ENCODE results near the gene COL4A2. TPM values are rescaled to one million over a fixed set of nuclear protein-coding genes. Genes with fewer than 3 reads are reported as not detected.

Gene COL4A2
- polyA plus RNA-seq (ENCODE audit: insufficient read length in 12 of 12): 100 to 1,000 TPM; 347 to 994 (median 444) TPM
- long read RNA-seq, donor 1, full-length matches to known transcripts: 137 of 232 reads
- long read RNA-seq, donor 1, partial matches to known transcripts: 80 of 232 reads
- long read RNA-seq, donor 1, other reads (novel, unspliced or antisense): 15 of 232 reads
- long read RNA-seq, donor 2, full-length matches to known transcripts: 125 of 187 reads
- long read RNA-seq, donor 2, partial matches to known transcripts: 62 of 187 reads
- long read RNA-seq, donor 2, other reads (novel, unspliced or antisense): 0 of 187 reads
- long read RNA-seq, donor 3, full-length matches to known transcripts: 83 of 144 reads
- long read RNA-seq, donor 3, partial matches to known transcripts: 61 of 144 reads
- long read RNA-seq, donor 3, other reads (novel, unspliced or antisense): 0 of 144 reads
- long read RNA-seq, donor 4, full-length matches to known transcripts: 61 of 113 reads
- long read RNA-seq, donor 4, partial matches to known transcripts: 52 of 113 reads
- long read RNA-seq, donor 4, other reads (novel, unspliced or antisense): 0 of 113 reads
- long read RNA-seq, donor 5, full-length matches to known transcripts: 122 of 305 reads
- long read RNA-seq, donor 5, partial matches to known transcripts: 183 of 305 reads
- long read RNA-seq, donor 5, other reads (novel, unspliced or antisense): 0 of 305 reads
- long read RNA-seq, donor 6, full-length matches to known transcripts: 82 of 160 reads
- long read RNA-seq, donor 6, partial matches to known transcripts: 78 of 160 reads
- long read RNA-seq, donor 6, other reads (novel, unspliced or antisense): 0 of 160 reads
- long read RNA-seq, donor 7, full-length matches to known transcripts: 66 of 110 reads
- long read RNA-seq, donor 7, partial matches to known transcripts: 44 of 110 reads
- long read RNA-seq, donor 7, other reads (novel, unspliced or antisense): 0 of 110 reads
- long read RNA-seq, donor 8, full-length matches to known transcripts: 142 of 314 reads
- long read RNA-seq, donor 8, partial matches to known transcripts: 172 of 314 reads
- long read RNA-seq, donor 8, other reads (novel, unspliced or antisense): 0 of 314 reads
- long read RNA-seq, donor 9, full-length matches to known transcripts: 103 of 164 reads
- long read RNA-seq, donor 9, partial matches to known transcripts: 61 of 164 reads
- long read RNA-seq, donor 9, other reads (novel, unspliced or antisense): 0 of 164 reads
- long read RNA-seq, donor 10, full-length matches to known transcripts: 127 of 313 reads
- long read RNA-seq, donor 10, partial matches to known transcripts: 186 of 313 reads
- long read RNA-seq, donor 10, other reads (novel, unspliced or antisense): 0 of 313 reads
- long read RNA-seq, donor 11, full-length matches to known transcripts: 154 of 319 reads
- long read RNA-seq, donor 11, partial matches to known transcripts: 165 of 319 reads
- long read RNA-seq, donor 11, other reads (novel, unspliced or antisense): 0 of 319 reads

DNA sequence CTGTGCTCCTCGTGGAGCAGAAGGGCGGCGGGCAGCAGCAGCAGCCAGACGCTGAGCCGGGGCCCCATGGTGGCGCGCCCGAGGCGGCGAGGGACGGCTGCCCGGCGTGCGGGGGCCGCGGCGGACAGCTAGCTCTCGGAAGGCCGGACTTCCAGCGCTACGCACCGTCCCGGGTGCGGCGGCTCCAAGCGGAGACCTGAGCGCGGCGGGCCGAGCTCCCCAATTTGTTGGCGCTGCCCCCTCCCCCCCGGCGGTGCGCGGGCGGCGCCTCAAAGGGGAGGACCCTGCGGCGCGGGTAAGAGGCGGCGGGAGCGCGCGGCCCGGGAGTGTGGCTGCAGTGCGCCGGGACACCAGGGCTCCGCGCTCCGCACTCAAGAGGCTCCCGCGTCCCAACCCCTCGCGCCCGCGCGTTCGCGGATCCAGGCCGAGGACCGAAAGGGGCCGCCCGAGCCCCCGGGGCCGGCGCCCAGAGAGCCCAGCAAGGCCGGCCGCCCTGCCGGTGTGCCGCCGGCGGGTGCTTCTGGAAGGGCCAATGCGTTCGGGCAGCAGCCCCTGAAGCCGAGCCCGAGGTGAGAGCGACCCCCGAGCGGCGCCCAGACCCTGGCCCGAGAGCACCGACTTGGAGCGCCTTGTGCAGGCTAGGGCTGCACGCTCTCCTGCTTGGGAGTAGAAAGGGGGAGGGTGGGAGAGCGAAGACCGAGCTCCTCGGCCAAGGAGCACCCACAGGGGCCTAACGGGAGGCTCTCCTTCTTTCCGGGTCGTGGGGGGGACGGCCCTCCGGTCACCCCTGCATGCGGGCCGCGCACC lies at the start of gene COL4A2, which contains the start of gene COL4A1:
Gene COL4A2 (plus strand): TSS at position 325 of the 807 bp plus-strand sequence. CDS start 620 bp downstream, outside the sequence.
Gene COL4A1 (minus strand): TSS at position 198 of the 807 bp plus-strand sequence. CDS start 130 bp downstream, at position 68.
- DNase-seq: peak; percentile 75

DNA sequence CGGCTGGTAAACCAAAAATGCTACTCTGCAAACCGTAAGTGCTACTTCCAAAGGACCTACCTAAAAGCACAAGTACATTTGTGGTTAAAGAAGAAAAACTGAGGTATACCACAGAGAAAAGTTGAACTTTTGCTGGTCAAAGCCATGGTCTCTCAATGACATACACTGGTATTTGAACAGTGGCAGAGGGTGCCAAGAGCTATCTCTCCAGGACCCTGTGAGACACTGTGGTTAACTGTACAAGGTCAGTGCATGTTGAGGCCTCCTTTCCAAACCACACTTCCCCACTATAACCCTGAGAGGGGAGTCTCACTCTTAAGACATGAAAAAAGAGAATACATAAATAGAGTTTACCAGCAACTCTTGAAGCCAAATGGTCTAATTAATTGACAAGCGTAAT lies 49.7 kb upstream of the COL4A2 start:
- no peak for DNase-seq

DNA sequence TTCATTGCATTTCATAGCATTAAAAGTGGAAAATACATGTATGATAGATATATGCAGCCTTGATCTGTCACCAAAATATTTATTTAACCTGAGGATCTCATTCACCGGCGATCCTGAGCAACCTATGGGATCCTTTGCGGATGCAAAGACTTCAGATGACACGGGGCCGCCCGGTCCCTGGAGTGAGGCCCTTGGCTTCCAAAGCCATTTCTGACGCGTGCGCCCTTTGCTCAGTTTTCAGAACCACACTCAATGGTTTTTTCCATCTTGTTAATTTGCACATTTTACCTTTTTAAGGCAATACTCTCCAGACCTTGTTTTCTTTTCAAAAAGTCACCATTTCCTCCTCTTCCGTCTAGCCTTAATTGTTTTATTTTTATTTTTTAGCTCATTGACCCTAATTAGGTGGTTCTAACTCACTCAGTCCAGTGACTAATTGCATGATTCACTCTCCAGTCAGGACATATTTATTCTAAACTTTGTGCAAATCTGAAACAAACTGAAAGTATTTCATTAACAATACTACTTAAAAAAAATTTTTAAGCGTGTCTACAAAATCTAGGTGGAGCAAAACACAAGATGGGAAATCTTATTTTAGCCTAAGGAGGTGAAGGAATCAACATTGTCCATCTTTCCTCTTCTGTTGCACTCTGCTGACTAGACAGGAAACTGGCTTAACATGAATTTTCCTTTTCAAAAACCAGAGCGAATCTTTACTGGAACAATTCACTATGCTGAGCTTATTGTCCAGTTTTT lies 48.0 kb upstream of the COL4A2 start:
- no peak for DNase-seq

DNA sequence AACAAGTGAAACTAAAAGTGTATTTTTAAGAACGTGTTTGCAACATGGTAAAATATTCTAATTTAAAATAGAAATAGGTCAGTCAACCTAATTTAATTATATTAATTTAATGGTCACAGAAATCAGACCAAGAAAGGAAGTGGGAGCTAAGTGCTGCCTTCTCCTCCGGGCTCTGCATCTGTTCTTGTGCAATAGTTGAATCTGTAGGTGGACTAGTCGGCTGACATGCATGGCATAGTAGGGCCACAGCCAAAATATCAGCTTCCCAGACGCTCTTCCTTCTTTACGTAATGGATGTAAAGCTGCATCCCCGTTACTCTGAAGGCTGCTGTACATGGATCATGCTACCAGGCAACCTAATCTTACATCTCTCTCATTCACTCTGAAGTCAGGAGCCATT lies 47.4 kb upstream of the COL4A2 start:
- DNase-seq: no peak

DNA sequence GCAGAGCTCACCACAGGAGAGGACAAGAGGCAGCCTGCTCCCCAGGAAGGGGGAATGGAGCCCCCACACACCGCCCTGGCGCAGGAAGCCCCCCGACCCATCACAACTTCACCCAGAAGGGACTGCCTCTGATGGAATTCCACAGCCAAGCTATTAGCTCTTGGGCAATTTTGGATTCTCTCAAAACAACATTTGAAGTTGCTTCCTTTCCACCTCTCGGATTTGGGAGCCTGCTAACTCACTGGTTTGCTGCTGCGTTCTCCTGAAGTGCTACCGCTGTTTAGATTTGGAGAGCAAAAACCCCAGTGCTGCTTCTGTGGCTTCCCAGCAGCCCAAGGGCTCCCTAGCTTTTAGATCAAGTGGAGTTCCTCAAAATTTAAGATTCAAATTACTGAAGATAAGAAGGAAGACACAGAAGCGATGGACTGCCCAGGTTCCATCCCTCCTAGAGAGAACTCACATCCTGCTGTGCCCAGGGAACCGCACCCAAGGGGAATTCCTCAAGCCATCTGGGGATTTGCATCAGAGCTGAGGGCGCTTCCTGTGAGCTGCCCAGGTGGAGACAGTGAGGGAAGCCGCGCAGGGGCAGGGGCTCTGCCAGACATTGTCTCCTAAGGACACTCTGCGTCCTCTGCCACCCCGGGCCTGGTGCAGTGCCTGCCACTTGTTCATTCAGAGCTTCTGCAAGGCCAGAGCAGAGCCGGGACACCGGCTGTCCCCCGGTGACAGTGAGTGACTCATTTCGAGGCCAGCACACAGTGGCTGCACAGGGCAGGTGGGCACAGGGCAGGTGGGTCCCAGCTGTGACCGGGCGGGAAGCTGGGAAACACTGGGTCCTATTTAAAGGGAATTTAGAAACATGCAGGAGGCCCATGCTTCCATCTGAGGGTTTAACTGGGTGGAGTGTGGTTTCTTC lies 45.7 kb upstream of the COL4A2 start:
- DNase-seq: no peak

DNA sequence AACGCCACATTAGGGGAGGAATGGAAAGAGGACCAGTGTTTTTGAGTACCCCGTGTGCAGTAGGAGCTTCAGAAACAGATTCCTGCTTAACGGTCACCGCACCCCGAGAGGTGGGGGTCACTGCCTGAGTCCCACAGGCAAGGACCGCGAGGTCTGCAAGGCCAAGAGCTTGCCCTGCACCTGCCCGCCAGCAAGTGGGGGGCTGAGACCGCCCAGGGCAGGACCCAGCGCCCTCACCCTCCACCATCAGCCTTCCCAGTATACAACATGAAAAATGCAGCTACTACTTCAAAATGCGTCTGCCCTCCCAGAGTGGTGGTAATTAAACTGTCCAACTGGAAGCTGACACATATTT lies 45.0 kb upstream of the COL4A2 start:
- DNase-seq: no peak

DNA sequence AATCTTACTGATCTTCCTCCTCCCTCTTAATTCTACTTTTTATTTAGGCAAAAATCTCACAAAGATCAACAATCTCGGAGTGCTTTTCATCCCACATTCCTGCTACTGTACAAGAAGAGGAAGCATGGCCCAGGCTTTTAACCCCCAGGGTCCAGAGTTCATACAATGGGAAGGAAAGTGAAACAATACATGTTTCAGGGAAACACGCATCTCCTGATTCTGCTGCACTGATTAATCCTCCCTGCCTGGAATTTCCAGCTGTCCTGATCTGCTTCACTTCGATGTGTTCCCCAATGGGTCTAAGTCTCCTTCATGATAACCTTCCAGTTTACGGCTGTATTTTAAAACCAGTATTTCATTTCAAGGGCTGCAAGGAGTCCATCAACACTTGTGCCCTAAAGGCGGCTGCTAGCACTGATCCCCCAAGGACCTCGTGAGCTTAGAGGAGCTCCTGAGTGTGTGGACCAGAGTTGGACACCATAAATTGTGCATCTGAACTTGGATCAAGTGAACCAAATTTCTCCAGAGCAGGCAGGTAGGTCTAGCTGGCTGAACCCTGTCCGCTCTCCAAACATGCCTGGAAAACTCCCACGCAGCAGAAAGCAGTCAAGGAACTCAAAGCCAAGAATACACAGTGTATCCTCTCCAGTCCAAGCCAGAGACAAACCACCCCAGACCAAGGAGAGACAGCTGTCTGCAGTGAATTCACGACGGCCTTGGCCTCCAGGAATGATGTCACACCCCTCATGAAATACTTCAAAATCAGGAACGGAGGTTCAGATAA lies 44.4 kb upstream of the COL4A2 start:
- DNase-seq: peak; percentile 66

DNA sequence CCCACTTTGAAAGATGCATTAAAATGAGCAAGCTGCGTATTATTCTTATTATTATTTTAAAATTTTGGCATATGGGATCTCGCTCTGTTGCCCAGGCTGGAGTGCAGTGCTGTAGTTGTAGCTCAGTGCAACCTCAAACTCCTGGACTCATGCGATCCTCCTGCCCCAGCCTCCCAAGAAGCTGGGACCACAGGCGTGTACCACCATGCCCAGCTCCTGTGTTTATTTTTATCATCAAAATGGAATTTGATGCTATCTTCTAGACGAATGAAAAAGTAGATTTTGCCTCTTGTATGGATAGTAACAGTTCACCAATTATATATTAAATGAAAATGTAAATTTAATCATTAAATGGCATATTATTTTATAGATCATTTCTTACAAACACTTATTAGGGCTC lies 43.7 kb upstream of the COL4A2 start:
- no peak for DNase-seq

DNA sequence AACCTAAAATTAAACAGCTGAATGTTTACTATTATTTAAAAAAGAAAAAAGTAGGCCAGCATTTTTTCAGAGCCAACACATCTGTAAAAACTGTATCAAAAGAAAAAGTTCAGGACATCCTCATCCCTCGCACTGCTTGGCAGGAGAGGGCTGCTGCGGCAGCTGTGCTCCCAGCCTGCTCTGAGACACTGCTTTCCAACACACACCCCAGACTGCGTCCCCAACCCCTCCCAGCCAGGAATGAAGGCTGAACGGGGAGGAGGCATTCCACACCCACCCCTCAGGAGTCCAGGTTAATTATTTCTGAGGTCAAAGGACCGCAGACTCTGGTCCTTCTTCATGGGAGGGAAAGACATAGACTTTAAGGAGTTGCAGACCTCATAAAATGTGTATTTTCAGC lies 43.2 kb upstream of the COL4A2 start:
- peak; percentile 78 for DNase-seq

DNA sequence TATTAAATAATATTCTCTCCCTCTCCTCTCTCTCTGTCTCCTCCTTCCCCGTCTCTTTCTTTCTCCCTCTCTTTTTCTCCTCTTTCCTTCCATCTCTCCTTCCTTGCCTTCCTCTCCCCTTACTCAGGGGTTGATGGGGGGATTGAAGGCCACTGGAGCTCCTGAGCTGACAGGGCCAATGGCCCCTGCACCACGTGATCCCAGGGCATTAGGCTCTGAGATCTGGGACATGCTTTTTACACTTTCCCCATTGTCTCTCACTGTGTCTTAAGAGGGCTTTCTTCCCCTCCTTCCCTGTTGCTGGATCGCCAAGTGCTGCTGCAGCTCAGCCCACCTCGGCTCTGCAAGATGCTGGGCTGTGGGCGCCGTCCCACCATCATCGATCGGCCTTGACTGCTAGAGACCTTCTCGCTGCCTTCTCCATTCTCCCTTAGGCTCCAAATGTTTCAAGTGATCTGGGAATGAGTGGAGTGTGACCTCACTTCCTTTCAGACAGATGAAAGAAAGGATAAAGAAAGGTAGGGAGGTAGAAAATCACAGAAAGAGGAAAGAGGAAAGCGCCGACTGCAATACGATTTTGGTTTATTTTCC lies 42.3 kb upstream of the COL4A2 start:
- no peak for DNase-seq

DNA sequence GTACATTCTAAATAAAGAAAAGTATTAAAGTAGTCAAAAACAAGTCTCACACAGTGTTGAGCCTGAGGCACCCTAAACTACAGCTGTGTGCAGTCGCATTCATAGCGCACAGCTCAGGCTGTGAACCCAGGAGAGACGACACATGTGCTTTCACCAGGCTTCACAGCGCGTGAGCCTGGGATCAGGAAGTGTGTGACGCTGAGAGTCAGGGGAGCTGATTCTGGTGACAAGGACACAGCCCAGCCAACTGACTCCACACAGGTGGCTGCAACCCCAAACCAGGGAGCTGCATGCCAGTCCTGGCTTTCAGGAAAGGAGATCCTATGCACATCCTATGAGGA lies 41.8 kb upstream of the COL4A2 start:
- DNase-seq: no peak

DNA sequence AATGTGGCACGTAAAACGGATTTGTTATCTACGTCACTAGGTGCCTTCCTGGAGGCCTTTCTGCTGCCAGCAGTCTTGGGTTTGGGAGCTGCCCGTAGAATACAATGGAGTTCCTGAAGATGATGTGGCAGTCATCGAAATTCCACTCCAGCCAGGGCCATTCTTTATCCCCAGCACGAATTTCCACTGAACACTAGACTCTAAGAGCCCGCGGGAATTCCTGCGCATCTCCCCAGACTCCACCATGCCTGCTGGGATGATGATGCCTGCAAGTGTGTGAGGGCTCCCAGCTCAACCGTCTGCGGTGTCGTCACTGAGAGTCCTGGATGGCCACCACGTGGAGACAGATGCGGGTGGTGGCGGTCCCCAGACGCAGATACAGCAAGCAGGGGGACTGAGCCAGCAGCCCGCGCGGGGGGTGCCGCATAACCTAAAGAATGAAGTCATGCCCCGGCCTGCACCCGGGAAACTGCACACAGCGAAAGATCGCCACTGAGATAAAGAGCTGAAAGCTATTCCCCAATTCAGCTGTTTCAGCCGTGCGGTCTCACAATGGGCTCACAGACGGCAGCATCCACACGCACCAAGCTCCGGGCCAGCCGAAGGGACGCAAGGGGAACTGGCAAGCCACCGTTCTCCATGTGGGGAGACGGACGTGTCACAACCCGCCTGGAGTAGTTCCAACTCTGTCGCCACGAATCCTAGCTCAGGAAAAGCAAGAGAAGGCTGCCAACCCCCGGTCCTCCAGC lies 41.2 kb upstream of the COL4A2 start:
- no peak for DNase-seq

DNA sequence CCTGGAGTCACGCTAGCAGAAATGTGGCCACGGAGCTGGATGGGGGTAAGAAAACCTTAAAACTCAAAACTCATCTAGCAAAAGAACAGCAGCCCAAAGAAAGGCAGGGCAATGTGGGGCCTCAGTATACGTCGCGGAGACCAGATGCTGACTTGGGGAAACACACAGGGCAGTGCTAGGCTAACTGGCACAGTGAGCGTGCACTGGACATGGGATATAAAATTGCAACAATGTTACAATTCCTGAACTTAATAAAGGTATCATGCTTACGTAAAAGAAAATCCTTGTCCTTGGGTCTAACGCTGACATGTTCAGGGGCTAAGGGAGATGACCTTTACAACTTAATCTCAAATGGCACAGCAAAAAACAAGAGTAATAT lies 40.7 kb upstream of the COL4A2 start:
- DNase-seq: no peak

DNA sequence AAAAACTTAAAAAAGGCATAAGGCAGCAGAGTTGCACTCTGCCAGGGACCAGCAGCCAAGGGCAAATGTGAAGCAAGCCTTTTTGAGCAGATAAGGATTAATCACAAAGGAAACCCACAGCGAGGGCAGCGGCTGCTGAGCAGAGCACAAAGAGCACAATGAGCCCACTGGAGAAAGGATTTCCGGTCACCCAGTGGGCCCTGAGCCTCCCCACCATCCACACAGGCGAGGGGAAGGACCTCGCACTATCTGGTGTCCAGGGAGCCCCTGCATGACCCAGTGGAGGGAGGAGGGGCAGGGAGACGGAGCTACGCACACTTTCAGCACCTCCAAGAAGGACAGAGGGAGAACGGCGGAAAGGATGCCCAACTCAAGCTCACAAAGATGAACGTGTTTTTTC lies 40.1 kb upstream of the COL4A2 start:
- no peak for DNase-seq

DNA sequence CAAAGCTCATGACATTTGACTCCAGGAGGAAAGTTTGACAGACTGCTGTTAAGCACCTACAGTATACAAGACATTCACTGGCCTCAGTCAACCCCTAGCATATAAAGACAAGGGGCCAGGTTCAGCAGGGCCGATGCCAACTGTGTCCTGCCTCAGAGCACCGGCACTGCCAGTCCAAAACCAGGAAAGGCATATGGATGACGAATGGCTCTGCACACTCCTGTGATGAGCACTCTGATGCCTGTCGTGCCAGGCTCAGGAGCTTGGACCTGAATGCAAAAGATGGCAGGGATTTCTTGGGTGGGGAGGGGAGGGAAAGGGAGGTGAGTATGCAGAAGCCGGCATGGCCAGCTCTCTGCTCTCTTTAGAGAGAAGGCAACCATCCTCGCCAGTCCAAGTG lies 39.0 kb upstream of the COL4A2 start:
- DNase-seq: no peak

DNA sequence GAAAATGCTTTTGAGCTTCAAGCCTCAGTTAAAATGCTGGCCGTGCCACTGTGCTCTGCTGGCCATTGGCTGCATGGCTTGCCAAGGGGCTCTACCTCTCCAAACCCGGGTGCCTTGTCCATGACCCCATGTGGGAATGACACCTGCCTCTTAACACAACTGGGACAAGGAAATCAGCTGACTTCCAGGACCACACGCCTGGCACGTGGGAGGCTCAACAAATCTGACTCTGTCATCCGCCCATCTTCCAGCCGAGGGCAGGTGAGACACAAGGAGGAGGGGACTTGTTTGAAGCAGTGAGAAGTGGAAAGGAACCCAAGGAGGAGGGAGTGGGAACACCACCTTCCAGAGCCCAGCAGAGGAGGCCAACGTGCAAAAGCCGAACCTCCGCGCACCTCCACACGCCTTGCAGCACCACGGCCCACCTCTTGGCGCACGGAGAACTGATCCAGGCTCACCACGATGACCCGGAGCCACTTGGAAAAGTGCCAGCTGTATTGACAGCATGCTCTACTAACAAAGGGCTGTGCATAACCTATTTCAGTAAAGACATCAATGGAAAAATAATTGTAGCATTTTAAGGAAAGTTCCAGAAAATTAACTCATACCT lies 38.4 kb upstream of the COL4A2 start:
- no peak for DNase-seq
